ENCODE measurements around the gene AHCY.
"Not testable (repeated sequence)": the region's sequence is repeated elsewhere in the genome, so short reads cannot be mapped to it uniquely, and the experiment has no call there.

Gene AHCY

DNA sequence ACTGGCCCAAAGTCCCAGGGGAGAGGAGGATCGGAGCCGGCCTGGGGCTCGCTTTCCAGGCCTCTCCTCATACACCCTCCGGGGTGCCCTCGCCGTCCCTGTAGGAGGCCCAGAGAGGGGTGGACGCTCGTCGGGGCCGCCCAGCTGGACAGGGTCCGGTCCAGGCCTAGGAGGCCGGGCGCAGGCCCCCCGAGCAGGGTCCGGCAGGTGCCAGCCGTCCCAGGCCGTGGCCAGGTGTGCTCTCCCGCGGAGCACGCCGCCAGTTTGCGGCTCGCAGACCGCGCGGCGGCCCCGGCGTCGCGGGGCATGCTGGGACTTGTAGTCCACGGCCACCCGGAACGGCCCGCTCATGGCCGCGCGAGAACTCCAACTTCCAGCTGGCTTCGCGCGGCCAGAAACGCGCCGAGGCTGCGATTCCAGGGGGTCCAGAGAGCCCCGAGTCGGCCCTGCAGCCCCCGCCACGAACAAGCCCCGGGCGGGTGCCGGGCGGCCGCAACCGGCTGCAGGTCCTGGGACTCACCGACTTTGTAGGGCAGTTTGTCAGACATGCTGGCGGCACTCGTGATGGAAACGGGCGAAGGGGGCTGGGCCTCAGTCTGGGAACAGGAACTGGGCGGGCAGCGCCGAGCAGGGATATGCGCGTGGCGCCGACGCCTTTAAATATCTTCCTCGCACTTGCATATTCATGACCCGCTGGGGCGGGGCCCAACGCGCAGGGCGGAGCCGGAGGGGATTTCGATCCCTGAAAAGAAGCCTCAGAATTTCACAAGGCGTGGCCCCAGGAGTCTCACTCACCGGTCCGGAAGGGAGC, at the start of gene AHCY:
AHCY (minus strand) TSS at position 633 of the 811 bp plus-strand sequence; CDS start at position 548, 85 bp downstream.
- peak; percentile 92 to 94 for DNase-seq

DNA sequence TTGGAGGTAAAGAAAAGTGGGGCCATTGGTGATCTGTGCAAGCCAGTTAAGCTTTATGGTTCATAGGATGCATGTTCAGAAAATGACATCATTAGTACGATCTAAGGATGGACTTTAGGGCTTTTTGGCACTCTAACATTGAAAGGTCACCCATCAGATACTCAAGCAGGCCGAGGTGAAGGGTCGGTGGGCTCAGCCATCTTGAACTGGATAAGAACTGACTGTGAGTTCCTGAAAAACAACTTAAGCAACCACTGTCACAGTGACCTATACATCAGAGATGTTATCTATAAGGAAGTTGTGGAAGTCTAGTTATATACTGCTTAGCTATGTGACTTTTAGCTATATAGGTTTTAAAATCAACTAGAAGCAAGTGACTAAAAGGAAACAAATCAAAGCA, 46.9 kb upstream of the AHCY start:
- peak; percentile 2 to 40 for DNase-seq

DNA sequence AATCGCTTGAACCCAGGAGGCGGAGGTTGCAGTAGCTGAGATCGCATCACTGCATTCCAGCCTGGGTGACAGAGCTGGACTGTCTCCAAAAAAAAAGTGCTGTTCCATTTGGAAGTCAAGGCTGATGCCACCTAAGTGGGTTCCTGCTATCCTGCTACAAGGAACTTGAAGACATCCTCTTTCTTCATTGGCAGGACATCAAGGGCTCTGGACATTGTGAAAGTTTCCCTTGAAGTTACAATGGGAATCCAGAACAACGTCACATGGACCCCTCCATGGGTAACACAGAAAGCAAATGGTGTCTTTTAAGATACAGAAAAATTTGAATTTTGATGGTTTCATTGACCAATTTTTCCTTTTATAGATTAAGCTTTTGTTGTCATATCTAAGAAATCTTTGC, 44.4 kb upstream of the AHCY start:
- DNase-seq = no peak

DNA sequence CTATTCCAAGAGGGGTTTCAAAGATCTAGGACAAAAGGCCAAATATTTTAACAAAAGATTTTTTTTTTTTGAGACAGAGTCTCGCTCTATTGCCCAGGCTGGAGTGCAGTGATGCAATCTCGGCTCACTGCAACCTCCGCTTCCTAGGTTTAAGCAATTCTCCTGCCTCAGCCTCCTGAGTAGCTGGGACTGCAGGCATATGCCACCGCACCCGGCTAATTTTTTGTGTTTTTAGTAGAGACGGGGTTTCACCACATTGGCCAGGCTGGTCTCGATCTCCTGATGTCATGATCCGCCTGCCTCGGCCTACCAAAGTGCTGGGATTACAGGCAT, 43.3 kb upstream of the AHCY start:
- DNase-seq = not testable (repeated sequence)

DNA sequence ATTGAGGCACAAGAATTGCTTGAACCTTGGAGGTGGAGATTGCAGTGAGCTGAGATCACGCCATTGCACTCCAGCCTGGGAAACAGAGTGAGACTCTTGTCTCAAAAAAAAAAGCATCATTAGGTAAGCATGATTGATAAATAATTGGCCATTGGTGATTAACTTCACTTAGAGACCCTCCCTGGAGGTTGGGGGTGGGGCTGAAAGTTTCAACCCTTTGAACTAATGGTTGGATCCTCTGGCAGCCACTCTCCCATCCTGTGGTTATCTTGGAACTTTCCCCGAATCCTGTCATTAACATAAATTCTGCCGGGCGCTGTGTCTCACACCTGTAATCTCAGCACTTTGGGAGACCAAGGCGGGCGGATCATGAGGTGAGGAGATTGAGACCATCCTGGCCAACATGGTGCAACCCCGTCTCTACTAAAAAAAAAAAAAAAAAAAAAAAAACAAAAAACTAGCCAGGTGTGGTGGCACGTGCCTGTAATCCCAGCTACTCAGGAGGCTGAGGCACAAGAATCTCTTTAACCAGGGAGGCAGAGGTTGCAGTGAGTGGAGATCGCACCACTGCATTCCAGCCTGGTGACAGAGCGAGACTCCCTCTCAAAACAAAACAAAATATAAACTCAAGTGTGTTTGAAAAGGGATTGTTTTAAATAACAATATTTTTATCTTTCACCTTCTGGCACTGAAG, 42.8 kb upstream of the AHCY start:
- DNase-seq = not testable (repeated sequence)

DNA sequence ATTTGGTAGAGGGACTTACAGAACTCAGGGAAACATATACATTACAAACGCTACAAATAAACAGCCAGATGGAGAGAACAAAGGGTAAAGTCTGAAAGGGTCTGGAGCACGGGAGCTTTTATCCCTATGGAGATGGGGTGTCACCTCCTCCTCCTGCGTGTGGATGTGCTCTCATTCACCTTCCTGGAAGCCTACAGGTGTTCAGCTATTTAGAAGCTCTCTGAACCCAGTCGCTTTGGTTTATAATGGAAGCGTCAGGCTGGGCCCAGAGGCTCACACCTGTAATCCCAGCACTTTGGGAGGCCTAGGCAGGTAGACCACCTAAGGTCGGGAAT, 42.2 kb upstream of the AHCY start:
- no peak for DNase-seq

DNA sequence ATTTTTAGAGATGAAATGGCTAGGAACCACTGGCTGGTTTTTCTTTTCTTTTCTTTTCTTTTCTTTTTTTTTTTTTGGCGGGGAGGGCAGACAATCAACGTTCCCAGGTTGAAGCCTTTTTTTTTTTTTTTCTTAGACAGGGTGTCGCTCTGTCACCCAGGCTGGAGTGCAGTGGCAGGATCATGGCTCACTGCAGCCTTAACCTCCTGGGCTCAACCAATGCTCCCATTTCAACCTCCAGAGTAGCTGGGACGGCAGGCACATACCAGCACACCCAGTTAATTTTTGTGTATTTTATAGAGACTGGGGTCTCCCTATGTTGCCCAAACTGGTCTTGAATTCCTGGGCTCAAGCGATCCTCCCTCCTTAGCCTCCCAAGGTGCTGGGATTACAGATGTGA, 41.1 kb upstream of the AHCY start:
- no peak for DNase-seq

DNA sequence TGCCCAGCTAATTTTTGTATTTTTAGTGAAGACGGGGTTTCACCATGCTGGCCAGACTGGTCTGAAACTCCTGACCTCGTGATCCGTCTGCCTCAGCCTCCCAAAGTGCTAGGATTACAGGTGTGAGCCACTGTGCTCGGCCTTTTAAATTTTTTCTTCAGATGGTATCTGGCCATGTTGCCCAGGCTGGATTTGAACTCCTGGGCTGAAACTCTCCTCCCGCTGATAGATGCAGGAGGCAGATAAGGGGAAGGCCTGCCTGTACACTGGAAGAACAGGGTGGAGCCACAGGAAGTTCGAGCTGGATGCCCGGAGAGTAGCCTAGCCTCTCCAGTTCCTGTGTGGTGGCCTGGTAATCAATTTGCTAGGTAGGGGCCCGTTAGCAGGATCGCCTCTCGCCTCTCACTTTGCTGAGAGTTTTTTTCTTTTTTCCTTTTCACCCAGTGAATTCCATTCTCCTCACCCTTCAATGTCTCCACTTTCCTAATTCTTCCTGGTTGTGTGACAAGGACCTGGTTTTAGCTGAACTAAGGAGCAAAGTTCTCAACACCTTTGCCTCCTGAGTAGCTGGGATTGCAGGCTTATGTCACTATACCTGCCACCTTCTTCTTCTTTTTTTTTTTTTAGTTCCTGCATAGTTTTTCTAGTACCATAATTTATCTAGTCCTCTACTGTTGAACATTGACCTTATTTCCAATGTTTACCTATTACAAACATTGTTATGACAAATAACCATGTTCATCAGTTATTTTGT, 40.5 kb upstream of the AHCY start:
- DNase-seq = no peak

DNA sequence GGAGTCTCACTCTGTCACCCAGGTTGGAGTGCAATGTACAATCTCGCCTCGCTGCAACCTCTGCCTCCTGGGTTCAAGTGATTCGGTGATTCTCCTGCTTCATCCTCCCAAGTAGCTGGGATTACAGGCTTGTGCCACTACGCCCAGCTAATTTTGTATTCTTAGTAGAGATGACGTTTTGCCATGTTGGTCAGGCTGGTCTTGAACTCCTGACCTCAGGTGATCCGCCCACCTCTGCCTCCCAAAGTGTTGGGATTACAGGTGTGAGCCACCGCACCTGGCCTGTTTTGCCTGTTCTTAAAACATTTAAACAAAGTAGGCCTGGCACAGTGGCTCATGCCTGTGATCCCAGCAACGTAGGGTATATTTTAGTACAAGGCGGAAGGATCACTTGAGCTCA, 38.0 kb upstream of the AHCY start:
- not testable (repeated sequence) for DNase-seq

DNA sequence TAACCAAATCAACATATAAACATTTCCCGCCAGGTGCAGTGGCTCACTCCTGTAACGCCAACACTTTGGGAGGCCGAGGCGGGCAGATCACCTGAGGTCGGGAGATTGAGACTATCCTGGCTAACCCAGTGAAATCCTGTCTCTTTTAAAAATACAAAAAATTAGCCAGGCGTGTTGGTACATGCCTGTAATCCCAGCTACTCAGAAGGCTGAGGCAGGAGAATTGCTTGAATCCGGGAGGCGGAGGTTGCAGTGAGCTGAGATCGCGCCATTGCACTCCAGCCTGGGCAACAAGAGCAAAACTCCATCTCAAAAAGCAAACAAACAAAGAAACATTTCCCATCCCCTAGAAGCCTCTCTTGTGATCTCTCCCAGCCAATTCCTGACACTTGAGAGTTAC, 37.6 kb upstream of the AHCY start:
- DNase-seq = not testable (repeated sequence)

DNA sequence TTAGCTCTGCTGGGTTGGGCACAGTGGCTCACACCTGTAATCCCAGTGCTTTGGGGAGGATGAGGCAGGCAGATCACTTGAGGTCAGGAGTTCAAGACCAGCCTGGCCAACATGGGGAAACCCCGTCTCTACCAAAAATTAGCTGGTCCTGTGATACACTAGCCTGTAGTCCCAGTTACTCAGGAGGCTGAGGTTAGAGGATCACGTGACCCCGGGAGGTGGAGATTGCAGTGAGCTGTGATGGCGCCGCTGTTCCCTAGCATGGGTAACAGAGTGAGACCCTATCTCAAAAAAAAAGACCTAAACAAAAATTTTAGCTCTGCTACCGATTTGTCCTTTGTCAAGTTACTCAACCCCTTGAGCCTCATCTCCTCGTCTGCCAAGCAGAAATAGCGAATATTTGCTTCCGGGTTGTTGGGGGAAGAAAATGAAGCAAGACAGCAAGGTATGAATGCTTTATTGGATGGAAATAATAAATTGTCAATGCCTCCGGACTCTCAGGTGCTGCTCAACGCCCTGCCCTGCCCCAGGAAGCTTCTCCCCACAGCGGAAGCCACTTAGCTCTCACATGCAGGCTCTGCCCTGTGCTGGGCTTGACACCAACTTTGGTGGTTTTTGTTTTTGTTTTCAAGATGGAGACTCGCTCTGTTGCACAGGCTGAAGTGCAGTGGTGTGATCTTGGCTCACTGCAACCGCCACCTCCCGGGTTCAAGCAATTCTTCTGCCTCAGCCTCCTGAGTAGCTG, 35.0 kb upstream of the AHCY start:
- no peak for DNase-seq

DNA sequence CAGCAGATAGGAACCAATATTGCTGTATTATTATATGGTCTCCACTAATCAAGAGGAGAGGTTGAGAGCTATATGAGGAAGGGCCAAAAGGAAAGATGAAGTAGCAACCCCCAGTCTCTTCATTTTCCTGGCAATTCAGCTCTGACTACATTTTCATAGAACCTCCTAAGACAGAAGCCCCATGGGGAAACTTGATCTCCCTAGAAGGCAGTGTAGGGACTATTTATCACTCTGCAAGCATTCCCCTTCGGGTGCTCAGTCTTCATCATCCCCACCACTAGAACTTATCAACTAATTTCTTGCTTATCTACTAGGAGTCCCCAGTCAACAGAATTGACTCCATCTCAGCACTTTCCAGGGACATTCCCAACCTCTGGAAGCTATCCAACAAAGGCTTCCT, 34.4 kb upstream of the AHCY start:
- DNase-seq = no peak

DNA sequence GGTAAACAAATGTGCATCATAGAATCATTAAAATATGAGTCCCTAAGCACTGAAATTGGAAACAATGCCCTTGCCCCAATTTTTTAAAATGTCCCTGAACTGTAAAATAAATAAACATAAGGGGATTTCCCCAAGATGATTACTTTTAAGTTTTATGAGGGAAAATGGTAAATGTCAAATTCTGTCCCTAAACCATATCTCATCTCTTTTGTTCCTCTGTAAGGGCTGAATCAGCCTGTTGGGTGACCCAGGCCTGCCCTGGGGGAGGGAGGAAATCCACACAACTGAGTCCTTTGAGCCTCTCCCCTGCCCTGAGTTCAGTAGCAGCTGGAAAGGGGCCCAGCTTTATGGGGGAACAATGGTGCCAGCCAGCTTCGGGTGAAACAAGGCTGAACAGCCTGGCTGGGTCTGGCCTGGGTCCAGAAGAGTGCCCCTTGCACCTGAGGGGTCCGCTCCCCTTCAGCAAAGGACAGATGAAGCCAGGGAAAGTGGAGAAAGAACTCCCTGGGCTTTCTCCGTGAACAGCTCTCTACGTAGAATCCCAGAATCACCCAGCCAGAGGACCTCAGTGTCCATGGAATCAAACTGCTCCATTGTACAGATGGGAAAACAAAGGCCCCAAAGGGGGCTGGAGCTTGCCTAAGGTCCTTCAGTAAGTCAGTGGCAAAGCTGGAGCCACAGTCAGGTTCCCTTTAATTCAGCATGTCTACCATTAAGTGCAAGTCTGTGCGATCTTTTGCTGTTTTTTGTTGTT, 31.7 kb upstream of the AHCY start:
- no peak for DNase-seq

DNA sequence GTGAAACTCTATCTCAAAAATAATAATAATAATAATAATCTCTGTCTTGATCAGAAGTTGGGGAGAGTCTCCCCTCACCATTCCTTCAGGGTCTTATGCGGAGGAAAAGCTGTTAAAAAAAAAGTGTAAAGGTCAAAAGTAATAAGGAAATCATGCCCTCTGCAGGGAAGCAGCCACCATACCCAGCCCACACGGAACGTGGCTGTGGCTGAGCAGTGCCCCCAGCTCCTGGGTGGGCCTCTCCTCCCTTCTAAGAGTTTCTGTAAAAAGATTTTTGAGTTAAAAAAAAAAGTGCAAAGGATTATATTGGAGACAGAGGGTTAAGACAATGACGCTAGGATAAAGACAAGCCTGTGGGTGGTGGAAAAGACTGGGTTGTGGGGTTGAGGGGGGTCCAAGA, 30.6 kb upstream of the AHCY start:
- DNase-seq = no peak

DNA sequence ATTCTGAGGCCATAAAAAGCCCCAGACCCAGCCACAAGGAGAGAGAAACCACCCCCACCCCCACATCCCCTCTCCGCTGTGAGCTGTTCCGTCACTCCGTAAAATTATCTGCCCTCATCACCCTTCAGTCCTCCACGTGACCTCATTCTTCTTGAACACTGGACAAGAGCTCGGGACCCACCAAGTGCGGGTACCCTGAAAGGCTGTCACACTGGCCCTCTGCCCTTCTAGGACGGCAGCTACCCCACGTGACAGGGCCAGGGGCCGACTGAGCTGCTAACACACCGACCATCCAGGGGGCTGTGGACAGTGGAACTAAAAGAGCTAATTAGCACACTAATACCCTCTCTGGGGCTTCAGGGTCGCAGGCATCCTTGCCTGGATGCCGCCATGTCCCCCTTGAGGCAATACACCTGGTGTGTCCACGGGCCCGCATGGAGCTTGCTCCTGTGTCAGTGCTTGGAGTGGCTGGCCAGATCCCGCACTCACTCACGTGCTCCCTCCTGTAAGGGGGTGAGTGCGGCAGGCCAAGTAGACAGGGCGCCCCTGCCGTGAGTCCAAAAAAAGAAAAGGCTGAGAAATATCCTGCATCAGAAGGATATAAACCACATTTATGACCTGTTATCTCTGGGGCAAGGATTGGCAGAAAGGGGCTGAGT, 29.2 kb upstream of the AHCY start:
- no peak for DNase-seq

DNA sequence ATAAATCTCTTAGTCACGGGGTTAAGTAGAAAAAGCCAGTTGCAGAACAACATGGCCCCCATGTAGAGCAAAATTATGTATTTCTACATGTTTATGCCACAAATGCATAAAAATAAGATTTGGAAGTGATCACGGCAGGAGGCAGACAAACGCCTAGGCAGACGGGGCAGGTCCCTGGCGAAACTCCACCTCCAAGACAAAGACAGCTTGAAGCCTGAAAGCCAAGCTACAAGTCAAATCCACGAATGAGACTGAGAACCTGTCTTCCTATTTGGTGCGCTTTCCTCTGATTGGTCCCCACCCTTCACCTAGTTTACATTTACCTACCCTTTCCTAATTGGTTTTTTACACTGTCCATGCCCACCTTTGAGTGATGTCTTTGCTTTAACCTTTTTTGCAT, 28.7 kb upstream of the AHCY start:
- DNase-seq = no peak

DNA sequence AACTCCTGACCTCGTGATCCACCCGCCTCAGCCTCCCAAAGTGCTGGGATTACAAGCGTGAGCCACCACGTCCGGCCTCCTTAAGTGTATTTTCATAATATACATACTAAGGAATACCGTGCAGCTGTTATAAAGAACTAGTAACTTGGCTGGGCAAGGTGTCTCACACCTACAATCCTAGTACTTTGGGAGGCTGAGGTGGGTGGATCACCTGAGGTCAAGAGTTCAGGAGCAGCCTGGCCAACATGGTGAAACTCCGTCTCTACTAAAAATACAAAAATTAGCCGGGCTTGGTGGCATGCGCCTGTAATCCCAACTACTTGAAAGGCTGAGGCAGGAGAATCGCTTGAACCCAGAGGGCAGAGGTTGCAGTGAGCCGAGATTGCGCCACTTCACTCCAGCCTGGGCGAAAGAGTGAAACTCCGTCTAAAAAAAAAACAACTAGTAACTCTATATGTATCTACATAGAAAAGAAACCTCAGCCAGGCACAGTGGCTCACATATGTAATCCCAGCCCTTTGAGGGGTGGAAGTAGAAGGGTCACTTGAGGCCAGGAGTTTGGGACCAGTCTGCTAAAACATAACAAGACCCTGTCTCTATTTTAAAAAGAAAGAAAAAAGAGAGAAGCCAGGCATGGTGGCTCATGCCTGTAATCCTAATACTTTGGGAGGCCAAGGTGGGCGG, 27.8 kb upstream of the AHCY start:
- DNase-seq = not testable (repeated sequence)

DNA sequence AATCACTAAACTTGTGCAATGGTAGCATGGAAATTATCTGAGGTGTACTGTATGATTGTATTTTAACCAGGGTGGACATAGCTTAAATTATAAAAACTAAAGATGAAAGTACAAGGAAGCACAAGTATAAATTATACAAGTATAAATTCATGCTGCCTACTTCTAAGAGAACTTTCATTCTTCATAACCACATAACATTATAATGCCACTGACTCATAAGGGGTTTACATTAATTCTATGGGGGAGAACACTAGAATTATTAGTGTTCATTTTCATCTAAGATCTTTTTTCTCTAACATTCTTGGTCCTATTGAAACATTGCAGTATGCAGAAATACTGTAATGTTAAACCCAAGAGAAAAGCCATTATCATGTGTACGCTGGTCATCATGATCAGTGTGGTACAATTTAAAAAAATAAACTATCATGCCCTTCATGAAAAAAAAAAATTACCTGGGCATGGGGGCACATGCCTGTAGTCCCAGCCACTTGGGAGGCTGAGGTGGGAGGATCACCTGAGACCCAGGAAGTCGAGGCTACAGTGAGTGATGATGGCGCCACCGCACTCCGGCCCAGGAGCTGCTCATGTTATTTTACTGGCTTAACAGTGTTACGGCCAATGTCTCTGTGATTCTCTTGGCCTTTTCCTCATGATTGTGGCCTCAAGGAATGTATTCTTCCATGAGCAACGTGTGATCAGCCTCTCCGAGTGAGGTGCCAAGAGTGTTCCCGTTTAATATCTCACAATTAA, 25.9 kb upstream of the AHCY start:
- DNase-seq = no peak

DNA sequence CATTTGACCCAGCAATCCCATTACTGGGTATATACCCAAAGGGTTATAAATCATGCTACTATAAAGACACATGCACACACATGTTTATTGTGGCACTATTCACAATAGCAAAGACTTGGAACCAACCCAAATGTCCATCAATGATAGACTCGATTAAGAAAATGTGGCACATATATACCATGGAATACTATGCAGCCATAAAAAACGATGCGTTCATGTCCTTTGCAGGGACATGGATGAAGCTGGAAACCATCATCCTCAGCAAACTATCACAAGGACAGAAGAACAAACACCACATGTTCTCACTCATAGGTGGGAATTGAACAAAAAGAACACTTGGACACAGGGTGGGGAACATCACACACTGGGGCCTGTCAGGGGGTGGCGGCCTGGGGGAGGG, 25.1 kb upstream of the AHCY start:
- not testable (repeated sequence) for DNase-seq

DNA sequence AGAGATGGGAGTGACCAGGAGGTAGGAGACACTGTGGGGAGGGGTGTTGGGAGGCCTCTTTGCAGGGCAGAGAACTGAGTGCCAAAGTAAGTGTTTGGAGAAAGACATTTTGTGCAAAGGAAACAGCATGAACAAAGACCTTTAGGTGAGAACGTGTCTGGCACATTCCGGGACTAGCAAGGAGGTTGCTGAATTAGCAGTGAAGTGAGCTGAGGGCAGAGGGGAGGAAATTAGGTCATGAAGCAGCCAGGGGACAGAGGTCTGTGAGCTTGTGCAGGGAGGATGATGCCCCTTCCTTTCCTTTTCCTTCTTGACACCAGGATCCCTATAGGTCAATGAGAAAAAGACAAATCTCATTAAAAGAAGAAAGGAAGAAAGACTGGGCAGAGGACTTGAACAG, 21.4 kb upstream of the AHCY start:
- DNase-seq = no peak
